CD4-positive, alpha-beta T cell treated with Interleukin-21 for 1 hour (primary cell): ENCODE results near the gene RFX1.
A peak's percentile ranks its signal among the peaks of the same experiment; 100 is the strongest.

Experiments used
- DNase-seq: peaks from one replicate; pipeline ENCODE4 v3.0.0-alpha.2; 2020

Gene RFX1

DNA sequence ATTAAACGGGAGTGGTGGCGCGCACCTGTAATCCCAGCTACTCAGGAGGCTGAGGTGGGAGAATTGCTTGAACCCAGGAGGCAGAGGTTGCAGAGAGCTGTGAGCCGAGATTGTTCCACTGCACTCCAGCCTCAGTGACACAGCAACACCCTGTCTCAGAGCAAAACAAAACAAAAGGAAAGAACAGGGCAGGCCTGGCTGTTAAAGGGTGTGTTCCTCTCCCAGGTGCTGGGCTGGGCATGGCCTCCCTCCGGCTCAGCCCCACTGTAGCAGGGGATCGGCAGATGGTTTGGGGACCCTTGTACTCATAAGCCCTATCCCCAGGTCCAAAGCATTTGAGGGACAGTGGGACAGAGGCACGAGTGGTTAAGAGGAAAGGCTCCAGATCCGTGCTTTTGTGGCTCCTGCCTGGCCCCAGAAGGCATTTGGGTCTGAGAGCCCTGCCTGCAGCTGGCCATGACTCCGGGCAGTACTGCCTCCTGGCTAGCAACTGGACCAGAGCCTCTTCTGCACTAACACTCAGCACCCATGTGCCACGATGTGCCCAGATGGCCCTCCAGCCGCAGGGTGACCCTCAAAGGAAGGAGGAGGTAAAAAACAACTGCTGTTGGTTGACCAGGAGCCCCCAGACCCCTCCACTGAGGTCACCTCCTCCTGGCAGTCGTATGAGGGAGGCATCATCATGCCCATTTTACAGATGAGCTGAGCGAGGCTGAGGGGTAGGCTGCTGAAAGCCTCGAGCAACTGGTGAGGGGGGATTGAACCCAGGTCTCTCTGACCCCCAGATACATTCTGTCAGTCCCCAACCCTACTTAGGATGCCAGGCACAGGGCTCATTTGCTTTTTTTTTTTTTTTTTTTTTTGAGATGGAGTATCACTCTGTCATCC is 10.0 kb downstream of the RFX1 start:
- no peak for DNase-seq

DNA sequence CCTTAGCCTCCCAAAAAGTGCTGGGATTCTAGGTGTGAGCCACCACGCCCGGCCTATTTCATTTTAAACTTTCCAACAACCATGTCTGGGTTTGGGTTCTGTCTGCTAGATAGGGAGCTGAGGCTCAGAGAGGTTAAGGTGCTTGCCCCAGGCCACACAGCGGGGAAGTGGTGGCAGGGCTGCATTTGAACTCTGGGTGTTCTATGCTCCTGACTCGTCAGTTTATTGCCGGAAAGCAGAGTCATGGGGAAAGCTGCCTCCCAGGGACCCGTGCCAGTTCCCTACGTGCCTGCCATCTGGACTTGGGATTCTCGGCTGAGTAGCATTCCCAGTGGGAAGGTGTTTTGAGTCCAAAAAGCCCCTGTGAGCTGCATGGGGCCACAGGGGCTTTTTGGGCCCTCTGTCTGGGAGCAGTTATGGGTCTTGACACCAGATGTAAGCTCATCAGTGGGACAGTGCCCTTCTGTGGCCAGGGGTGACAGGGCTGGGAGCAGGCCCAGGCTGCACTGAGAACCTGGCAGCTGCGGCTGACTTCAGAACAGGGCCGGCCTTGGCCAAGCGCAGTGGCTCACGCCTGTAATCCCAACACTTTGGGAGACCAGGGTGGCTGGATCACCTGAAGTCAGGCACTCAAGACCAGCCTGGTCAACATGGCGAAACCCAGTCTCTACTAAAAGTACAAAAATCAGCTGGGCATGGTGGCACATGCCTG is 10.9 kb downstream of the RFX1 start:
- DNase-seq: no peak

DNA sequence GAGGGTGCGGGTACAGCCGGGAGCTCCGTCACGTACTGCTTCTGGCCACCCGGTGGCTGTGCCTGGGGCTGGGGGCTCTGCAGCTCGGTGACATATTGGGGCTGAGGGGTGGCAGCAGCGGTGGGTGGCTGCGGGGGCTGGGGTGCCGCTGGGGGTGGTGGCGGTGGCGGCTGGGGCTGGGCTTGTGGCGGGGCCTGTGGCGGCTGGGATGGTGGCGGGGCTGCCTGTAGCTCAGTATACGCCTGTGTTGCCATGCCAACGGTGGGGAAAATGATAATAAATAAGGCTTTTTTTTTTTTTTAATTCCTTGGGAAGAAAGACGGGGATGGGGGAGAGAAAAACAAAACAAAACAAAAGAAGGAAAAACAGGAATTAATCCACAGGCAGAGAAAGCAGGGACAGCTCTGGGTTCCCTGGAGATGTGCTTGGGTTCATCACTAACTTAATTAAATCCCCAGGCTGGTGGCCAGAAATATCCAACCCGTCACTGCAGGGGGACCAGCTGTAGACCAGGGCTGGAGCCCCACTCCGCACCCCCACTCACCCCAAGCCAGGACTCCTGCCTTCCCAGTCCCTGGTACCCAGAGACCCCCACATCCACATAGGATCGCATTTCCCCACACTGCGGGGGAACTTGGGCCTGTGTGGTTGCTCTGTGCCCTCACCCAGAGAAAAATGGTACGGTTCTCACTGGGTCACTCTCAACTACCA is 12.4 kb downstream of the RFX1 start:
- no peak for DNase-seq

DNA sequence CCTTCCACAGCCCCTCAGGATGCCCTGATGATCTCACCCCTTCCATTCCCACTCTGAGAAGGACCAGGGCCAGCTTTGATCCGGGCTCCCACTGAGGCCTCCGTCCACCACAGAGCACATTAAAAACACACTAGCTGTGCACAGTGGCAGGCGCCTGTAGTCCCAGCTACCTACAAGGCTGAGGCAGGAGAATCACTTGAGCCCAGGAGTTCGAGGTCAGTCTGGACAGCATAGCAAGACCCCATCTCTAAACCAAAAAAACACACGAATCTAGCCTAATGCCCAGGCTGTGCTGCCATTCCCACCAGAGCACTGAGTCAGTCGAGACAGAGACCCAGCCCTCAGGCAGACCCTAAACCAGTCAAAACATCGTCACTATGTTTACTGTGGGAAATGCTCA is 14.1 kb downstream of the RFX1 start:
- DNase-seq: no peak

DNA sequence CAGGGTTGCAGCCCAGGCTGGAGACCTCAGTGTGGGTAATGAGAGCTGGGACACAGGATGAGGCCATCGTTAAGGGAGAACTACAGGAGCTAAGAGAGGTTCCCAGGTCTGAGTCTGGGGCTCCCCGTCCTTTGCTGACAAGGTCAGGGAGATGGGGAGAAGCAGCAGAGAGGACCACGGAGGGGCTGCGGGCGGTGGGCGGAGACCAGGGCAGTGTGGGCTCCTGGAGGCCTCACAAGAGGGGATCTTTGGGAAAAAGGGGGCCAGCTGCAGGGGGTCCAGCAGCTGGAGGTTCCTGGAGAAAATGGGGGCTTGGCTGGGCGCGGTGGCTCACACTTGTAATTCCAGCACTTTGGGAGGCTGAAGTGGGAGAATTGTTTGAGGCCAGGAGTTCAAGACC is 16.0 kb downstream of the RFX1 start:
- no peak for DNase-seq

DNA sequence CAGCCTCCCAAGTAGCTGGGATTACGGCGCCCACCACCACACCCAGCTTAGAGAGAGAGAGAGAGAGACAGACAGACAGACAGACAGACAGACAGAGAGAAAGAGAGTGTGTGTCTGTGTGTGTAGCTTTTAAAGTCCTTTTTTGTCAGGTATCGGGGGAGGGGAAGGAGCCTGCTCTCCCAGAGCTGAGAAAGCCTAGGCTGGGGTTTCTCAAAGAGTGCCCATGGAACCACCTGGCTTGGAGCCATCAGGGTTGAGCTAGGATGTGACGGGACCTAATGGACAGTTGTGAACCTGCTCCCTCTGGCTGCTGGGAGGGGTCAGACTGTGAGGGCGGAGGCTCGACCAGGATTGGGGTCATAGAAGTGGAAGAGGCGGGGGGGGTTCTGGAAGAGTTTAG is 16.6 kb downstream of the RFX1 start:
- DNase-seq: no peak

DNA sequence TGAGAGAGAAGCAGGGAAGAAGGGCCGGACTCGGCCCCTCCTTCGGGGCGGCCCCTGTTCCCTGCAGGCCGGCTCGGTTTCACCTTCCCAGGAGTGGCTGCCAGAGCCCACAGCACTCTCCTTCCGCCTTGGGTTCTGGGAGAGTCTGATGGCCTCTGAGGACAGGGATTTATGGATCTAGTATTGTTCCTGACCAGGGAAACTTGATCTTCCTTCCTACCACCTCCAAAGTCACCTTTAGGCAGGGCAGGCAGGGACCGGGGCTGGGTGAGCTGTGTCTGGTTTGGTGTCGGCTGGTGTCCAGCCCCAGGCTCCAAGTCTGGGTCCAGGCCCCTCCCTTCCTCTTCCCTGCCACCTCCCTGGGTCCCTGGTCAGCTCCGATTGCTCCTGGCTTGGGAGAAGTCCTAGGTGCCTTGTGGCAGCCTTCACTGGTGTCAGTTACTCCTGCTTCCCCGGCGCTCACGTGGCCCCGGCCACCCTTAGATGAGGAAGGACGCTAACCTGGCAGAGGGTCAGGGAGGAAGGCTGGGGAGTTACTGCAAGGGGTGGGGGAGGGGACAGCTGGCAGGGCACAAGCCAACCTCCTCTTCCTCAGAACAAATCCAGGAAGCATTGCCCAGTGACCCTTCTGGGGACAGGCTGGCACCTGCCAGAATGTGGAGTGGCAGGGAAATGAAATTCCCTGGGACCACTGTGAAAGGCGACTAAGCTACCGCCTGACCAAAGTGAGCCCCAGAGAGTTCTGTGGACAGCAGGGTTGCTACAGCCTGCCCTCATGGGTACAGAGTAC is 18.8 kb downstream of the RFX1 start:
- no peak for DNase-seq

DNA sequence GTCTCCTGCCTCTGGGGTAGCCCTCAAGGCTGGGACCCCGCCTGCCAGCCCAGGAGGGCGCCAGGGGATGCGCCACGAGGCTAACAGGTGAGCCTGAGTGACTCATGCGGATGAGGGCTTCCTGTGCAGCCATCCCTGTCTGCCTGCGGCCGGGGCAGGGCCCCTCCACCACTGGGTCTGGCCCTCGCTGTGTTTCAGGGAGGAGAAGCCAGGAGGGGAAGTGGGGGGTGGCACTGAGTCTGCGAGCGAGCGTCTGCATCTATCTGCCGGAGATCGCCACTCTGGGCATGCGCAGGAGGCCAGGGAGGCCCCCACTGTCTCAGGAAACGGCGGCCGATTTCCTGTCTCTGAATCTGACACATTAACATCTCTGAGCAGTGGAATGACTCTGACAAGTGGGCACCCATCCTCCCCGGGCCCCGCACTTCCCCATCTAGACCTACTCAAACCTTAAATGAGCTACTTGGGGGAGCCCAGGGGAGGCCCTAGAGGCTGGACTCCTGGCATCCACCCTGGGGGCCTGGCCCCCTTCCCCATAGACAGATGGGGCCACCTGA is 19.7 kb downstream of the RFX1 start:
- DNase-seq: peak; percentile 98

DNA sequence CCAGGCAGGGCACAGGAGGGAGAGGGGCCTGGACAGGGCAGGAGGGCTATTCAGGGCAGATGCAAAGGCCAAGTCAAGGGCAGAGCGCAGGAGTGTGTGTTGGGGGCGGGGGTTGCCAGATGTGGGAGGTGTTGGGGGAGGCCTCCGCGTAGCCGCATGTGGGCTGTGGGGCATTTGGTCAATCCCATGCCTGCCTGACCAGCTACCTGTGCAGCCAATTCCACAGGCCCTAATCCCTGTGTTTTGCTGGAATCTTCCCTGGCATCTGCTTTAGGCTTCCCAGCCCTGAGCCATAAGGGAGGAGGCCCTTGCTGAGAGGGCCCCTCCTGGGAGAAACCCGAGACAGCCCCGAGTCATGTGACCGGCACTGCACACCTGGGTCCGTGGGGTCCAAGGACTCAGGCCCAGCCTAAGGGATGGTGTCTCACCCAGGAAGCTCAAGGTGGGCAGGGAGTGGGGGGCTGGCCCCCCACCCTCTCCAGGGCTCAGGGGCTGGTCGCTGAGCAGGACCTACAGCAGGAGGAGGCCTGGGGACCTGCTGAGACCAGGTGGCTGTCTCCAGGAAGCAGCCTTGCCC is 20.3 kb downstream of the RFX1 start:
- no peak for DNase-seq

DNA sequence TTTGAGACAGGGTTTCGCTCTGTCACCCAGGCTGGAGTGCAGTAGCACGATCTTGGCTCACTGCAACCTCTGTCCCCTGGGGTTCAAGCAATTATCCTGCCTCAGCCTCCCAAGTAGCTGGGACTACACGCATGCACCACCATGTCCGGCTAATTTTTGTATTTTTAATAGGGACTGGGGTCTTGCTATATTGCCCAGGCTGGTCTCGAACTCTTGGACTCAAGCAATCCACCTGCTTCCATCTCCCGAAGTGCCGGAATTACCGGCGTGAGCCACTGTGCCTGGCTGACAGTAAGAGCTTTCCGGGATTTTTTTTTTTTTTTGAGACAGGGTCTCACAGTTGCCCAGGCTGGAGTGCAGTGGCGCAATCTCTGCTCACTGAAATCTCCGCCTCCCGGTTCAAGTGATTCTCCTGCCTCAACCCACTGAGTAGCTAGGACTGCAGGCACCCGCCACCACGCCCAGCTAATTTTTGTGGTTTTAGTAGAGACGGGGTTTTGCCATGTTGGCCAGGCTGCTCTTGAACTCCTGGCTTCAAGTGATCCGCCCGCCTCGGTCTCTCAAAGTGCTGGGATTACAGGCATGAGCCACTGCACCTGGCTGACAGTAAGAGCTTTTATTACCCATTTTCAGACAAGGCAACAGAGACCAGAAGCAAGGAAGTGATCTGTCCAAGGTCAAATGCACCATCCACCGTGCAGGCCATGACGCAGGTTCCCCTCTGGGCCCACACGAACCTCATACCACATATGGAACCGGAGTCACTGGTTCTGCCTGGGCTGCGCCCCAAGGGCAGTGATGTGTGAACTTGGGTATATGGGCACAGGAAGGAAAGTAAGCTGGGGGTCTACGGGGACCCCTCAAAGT is 21.0 kb downstream of the RFX1 start:
- peak; percentile 46 for DNase-seq

DNA sequence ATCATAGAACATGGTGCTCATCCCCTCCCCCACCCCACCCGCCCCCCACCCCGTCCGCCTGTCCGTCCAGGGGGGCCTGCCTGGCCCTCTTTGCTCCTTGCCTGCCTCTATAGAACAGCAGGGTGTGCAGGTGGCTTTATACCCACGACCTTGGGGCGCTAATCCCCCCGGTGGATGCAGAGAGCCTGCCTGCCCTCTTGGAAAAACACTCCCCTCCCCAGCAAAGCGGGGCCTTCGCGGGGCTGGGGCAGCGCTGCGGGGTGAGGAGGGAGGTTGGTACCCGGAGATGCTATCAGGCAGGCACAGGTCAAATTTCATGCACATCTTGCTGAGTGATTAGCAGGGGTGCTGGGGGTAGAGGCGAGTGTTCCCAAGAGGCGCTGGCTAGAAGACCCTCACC is 21.9 kb downstream of the RFX1 start:
- no peak for DNase-seq

DNA sequence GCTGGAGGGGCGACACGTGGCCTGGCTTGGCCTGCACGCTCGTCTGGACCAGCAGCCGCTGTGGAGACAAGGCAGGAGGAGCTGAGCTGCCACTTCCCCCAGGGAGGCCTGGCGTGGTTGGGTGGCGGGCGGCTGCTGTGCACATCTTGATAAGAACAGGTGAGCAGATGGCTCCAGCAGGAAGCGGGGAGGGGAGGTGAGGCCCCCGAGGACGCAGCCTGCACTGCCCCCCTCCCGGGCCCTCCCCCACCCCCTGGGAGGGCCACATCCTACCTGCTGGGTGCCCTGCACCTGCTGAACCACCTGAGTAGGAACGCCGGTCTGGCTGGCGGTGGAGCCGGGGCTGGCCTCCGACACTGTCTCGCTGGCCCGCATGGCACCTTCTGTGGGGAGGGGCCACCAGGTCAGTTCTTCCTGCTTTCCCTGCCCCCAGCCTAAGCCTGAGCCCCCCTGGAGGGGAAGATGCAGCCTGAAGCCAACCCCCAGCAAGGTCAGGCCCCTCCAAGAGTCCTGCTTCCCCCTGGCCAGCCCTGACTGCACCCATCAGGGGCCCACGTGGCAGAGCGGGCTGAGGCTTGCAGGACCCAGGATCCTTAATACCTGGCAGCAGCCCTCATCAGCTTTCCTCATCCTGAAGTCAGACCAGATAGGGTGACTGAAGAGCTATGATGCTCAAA is 22.8 kb downstream of the RFX1 start:
- peak; percentile 52 for DNase-seq

DNA sequence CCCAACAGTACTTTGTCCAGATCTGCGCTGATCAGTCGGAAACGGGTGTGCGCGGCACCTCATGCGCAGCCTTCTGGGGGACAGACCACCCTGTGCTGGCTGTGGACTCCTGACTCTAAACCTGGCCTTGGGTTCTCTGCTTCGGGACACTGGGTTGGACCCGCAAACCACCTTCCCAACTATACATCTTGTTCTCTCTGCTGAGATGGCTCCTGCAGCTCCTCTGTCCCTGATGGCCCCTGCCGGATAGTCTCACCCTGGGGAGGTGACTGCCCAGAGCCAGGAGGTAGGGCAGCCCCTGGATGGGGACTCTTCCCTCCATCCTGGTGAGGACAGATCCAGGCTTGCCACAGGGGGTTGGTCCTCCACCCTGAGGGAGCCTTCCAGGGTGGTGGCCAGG is 23.3 kb downstream of the RFX1 start:
- no peak for DNase-seq

DNA sequence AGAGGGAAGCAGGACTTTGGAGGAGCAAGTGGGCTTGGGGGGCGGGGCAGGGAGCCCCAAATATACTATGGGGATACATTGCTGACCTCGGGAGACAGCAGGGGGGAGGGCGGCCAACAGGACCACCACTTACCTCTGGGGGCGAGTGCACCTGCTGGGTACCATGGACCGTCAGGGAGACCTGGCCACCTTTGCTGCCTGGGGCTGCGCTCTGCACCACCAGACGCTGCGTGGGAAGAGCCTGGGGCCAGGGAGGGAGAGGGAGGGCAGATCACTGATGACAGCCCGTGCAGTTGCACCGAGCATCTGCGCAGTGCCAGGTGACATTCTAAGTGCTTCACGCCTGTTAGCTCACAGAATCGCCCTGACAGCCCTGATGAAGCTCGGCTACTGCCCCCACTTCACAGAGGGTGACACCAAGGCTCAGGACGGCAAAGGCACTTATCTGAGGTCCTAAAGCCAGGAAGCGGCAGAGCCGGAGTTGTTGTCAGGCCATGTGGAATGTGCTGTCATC is 24.1 kb downstream of the RFX1 start:
- DNase-seq: no peak

DNA sequence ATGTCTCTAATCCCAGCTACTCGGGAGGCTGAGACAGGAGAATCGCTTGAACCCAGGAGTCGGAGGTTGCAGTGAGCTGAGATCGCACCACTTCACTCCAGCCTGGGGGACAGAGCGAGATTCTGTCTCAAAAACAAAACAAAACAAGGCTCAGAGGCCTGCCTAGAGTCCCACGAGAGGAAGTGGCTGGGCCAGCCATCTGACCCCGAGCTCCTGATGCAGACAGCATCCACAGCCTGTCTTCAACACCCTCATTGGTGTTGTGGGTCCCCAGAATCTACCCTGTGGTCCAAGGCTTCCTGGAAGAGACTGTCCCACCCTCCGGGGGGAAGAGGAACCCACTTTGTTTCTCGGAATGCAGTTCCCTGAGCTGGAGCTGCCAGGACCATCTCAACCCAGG is 24.7 kb downstream of the RFX1 start:
- DNase-seq: no peak

DNA sequence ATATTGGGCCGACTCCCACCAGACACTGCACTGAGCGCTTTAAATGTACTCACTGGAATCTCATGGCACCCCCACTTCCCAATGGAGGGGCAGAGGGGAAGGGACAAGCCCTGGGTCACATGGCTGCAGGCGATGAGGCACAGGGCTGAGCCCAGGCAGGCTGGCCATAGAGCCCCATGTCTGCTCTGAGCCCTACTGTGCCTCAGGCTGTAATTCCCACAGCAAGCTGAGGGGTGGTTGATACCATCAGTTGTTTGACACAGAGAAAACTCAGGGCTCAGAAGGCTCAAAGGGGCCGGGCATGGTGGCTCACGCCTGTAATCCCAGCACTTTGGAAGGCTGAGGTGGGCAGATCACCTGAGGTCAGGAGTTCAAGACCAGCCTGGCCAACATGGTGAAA is 25.1 kb downstream of the RFX1 start:
- DNase-seq: no peak

DNA sequence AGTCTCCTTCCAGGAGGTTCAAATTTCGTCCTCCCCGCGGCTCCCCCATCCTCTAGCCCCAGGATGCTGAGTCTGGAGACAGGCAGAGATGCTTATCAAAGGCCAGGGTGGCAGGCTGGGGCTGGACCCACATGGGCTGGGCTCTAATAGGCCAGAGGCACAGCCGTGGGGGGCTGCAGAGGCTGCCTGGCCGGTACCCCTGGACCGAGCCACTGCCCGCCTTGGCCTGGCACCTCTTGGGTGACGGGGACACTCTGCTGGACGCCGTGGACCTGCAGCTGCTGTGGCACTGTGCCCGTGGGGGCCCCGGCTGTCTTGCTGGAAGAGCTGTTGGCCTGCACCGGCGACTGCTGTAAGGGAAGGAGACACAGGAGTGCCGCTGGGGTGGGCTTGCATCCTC is 25.8 kb downstream of the RFX1 start:
- DNase-seq: no peak

DNA sequence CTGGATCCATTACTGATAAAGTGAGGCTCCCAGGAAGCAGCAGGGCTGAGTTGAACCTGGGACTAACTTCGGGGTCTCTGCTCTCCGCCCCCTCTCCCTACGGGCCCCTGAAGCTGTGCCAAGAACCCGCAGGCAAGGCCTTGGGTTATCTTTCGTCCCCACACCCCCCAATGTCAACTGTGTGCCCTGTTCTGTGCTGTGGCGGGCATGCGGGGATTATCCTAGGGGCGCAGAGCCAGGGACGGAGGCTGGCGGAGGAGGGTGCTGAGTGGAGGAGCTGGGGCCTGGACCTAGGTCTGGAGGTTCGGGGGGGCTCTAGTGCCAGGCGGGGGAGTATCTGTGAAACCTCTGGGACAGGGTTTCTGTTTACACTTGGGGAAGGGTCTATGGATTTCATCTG is 26.4 kb downstream of the RFX1 start:
- DNase-seq: no peak

DNA sequence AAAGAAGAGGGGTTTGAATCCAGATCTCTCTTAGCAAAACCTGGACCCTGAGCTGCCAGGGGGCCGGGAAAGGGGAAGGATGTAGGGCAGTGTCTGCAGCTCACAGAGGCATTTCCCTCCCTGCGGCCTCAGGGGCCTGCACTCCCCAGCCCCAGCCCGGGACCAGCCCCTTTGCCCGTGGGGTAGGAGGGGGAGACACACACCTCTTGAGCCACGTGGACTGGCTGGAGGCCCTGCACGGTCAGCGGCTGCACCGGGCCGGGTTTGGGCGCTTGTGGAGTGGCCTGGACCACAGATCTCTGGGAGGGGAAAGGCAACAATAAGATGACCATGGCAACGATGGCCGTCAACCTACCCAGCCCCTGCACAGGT is 26.9 kb downstream of the RFX1 start:
- no peak for DNase-seq
